ENCODE data around the gene SIRT3. TPM values are rescaled to one million over a fixed set of nuclear protein-coding genes. Genes with fewer than 3 reads are reported as not detected.
A peak's percentile ranks its signal among the peaks of the same experiment; 100 is the strongest.

SIRT3 gene
- total RNA-seq, 4 donors from 2014 or later, result 9.2 to 15.0 (median 12.7) TPM

DNA sequence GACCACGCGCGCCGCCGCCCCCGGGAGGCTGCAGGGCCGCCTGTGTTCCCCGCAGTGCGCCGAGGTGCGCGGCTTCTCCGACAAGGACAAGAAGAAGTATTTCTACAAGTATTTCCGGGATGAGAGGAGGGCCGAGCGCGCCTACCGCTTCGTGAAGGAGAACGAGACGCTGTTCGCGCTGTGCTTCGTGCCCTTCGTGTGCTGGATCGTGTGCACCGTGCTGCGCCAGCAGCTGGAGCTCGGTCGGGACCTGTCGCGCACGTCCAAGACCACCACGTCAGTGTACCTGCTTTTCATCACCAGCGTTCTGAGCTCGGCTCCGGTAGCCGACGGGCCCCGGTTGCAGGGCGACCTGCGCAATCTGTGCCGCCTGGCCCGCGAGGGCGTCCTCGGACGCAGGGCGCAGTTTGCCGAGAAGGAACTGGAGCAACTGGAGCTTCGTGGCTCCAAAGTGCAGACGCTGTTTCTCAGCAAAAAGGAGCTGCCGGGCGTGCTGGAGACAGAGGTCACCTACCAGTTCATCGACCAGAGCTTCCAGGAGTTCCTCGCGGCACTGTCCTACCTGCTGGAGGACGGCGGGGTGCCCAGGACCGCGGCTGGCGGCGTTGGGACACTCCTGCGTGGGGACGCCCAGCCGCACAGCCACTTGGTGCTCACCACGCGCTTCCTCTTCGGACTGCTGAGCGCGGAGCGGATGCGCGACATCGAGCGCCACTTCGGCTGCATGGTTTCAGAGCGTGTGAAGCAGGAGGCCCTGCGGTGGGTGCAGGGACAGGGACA lies 44.8 kb upstream of the SIRT3 start:
- in situ Hi-C loops (cut with MboI; ENCODE audit: low sequenced_read_pairs in 4 of 4) (no loop called here), intact Hi-C loops (cut with DNase I; ENCODE audit: low total_unique reads) (no loop called here)
- Histone ChIP-seq H3K36me3 (no peaks in the 10 kb centered on the region), H3K27ac (no peak overlapping the region), H3K9me3 (no peaks in the 10 kb centered on the region), H3K27me3 (peaks cover 55 to 75% (median 68%) of the 10 kb centered on the region in 3 donors), H3K4me3 (peak overlapping the region in 1 of 4 donors; percentile 11), H3K4me1 (peaks cover 0 to 8% of the 10 kb centered on the region in 2 donors)
- ATAC-seq (no peak), DNase-seq (no peak)
- TF ChIP-seq, protein P1, sequence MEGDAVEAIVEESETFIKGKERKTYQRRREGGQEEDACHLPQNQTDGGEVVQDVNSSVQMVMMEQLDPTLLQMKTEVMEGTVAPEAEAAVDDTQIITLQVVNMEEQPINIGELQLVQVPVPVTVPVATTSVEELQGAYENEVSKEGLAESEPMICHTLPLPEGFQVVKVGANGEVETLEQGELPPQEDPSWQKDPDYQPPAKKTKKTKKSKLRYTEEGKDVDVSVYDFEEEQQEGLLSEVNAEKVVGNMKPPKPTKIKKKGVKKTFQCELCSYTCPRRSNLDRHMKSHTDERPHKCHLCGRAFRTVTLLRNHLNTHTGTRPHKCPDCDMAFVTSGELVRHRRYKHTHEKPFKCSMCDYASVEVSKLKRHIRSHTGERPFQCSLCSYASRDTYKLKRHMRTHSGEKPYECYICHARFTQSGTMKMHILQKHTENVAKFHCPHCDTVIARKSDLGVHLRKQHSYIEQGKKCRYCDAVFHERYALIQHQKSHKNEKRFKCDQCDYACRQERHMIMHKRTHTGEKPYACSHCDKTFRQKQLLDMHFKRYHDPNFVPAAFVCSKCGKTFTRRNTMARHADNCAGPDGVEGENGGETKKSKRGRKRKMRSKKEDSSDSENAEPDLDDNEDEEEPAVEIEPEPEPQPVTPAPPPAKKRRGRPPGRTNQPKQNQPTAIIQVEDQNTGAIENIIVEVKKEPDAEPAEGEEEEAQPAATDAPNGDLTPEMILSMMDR (IDR thresholded peaks at IDR 0.05 in 4 of 5, conservative IDR thresholded peaks at IDR 0.05 in 1 of 5), result no peak
- no peak for TF ChIP-seq POLR2A (IDR thresholded peaks at IDR 0.05)

DNA sequence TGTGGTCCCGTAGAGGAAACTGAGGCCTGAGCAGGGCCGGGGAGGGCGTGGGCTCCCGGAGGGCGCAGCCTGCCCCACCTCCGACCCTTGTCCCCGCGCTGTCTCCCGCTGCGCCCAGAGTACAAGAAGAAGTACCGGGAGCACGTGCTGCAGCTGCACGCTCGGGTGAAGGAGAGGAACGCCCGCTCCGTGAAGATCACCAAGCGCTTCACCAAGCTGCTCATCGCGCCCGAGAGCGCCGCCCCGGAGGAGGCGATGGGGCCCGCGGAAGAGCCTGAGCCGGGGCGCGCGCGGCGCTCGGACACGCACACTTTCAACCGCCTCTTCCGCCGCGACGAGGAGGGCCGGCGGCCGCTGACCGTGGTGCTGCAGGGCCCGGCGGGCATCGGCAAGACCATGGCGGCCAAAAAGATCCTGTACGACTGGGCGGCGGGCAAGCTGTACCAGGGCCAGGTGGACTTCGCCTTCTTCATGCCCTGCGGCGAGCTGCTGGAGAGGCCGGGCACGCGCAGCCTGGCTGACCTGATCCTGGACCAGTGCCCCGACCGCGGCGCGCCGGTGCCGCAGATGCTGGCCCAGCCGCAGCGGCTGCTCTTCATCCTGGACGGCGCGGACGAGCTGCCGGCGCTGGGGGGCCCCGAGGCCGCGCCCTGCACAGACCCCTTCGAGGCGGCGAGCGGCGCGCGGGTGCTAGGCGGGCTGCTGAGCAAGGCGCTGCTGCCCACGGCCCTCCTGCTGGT lies 44.0 kb upstream of the SIRT3 start:
- intact Hi-C loops (cut with DNase I; ENCODE audit: low total_unique reads), result no loop called here
- TF ChIP-seq, protein P1 (IDR thresholded peaks at IDR 0.05 in 4 of 5, conservative IDR thresholded peaks at IDR 0.05 in 1 of 5), result no peak
- TF ChIP-seq POLR2A (IDR thresholded peaks at IDR 0.05), result no peak
- Histone ChIP-seq H3K36me3 (no peaks in the 10 kb centered on the region), H3K4me1 (peaks cover 0 to 8% of the 10 kb centered on the region in 2 donors), H3K27me3 (peaks cover 52 to 75% (median 68%) of the 10 kb centered on the region in 3 donors), H3K27ac (no peak overlapping the region), H3K9me3 (no peaks in the 10 kb centered on the region), H3K4me3 (peak overlapping the region in 2 of 4 donors; percentile 11)
- ATAC-seq, result no peak
- in situ Hi-C loops (cut with MboI; ENCODE audit: low sequenced_read_pairs in 4 of 4), result no loop called here
- no peak for DNase-seq

DNA sequence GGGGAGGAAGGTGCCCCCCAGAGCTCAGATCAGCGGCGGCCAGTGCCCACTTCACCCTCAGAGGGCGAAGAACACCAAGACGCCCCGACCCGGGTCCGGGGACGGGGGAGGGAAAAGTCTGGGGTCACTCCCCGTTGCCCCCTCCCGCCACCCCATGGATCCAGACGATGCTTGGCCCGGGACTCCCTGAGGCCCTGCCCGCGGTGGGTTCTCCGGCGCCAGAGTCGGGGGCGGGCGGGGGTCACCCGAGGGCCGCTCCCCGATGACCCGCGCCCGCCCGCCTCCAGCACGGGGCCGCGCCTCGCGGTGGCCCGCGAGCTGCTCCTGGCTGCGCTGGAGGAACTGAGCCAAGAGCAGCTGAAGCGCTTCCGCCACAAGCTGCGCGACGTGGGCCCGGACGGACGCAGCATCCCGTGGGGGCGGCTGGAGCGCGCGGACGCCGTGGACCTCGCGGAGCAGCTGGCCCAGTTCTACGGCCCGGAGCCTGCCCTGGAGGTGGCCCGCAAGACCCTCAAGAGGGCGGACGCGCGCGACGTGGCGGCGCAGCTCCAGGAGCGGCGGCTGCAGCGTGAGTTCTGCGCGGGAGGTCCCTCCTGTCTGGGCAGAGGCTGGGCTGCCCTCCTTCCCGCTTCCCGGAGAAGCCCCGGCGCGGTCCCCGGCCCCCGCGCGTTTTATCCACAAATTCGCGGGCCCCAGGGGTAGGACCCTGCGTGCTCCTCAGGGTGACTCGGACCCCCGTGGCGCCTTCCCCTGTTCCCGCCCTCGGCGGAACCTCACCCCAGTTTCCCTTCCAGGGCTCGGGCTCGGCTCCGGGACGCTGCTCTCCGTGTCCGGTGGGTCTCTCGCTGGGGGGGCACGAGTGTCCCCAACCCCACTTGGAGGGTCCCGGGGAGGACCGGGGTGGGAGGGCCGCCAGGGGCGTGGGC lies 43.2 kb upstream of the SIRT3 start:
- in situ Hi-C loops (cut with MboI; ENCODE audit: low sequenced_read_pairs in 4 of 4) (no loop called here), intact Hi-C loops (cut with DNase I; ENCODE audit: low total_unique reads) (no loop called here)
- Histone ChIP-seq H3K36me3 (no peaks in the 10 kb centered on the region), H3K4me3 (peak overlapping the region in 2 of 4 donors; percentile 11), H3K4me1 (peaks cover 0 to 8% of the 10 kb centered on the region in 2 donors), H3K27me3 (peaks cover 52 to 67% (median 59%) of the 10 kb centered on the region in 3 donors), H3K27ac (no peak overlapping the region), H3K9me3 (no peaks in the 10 kb centered on the region)
- DNase-seq, result no peak
- TF ChIP-seq, protein P1 (IDR thresholded peaks at IDR 0.05 in 4 of 5, conservative IDR thresholded peaks at IDR 0.05 in 1 of 5), result no peak
- no peak for ATAC-seq

DNA sequence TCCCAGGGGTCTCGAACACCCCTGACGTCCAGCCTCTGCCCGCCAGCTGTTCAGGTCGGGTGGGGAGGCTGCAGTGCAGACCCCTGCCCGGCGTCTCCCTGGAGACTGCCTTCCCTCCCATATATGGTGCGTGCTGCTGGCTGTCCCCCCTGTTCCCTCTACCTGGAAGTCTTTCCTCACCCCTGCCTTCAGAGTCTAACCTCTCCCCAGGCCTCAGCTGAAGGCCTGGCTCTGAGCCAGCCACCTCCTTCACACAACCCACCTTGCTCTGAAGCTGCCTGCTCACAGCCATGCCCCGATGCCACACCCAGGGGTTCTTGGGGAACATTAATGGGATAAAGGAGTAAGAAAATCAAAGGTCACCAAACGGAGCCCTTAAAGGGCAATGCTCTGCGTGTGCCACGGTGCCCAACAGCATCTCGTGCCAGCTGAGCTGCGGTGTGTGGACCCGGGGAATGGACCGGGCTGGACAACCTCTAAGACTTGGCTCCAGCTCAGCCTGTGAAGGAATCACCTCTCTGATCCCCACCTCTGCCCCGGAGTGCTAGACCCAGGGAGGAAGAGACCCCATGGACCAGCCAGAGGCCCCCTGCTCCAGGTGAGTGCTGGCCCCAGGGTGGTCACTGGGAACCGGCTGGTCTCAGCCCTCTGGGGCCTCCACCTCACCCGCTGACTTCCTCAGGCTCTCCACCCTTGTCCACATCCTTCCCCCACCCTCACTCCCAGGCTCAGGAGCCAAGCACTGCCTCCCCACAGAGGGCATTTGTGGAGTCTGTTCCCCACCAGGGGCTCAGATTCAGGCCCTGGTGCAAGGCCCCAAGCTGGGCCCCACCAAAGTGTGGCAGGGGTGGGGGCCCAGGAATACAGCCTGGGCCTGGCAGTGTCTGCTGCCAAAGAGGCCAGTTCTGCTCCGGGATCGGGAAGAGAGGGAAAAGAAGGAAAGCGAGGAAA lies 42.1 kb upstream of the SIRT3 start, which contains the start of gene NLRP6:
NLRP6 (plus strand) TSS at position 407 of the 951 bp plus-strand sequence; CDS start at position 570, 163 bp downstream.
- peaks cover 0 to 8% of the 10 kb centered on the region in 2 donors for H3K4me1 ChIP-seq
- in situ Hi-C loops (cut with MboI; ENCODE audit: low sequenced_read_pairs in 4 of 4) (no loop called here), intact Hi-C loops (cut with DNase I; ENCODE audit: low total_unique reads) (no loop called here)
- H3K36me3 ChIP-seq, result no peaks in the 10 kb centered on the region
- H3K4me3 ChIP-seq, result peak within 1 kb of the TSS in 1 of 4 donors; percentile 11
- no peaks in the 10 kb centered on the region for H3K9me3 ChIP-seq
- no peak for ATAC-seq
- DNase-seq, result no peak
- no peak within 1 kb of the TSS for H3K27ac ChIP-seq
- peaks cover 46 to 63% (median 54%) of the 10 kb centered on the region in 3 donors for H3K27me3 ChIP-seq
- TF ChIP-seq POLR2A (IDR thresholded peaks at IDR 0.05), result no peak
- TF ChIP-seq, protein P1 (IDR thresholded peaks at IDR 0.05 in 4 of 5, conservative IDR thresholded peaks at IDR 0.05 in 1 of 5), result no peak

Measured in gastrocnemius medialis (tissue), 4 donors.